ENCODE measurements around the gene ATPAF1. TPM values are rescaled to one million over a fixed set of nuclear protein-coding genes. Genes with fewer than 3 reads are reported as not detected.

ATPAF1 gene
- total and polyA plus RNA-seq, 9 of the 15 experiments (the other 6 are each of a cell fraction or from before 2014, with no cell fraction given): 6.3 to 56.2 (median 27.4) TPM

DNA sequence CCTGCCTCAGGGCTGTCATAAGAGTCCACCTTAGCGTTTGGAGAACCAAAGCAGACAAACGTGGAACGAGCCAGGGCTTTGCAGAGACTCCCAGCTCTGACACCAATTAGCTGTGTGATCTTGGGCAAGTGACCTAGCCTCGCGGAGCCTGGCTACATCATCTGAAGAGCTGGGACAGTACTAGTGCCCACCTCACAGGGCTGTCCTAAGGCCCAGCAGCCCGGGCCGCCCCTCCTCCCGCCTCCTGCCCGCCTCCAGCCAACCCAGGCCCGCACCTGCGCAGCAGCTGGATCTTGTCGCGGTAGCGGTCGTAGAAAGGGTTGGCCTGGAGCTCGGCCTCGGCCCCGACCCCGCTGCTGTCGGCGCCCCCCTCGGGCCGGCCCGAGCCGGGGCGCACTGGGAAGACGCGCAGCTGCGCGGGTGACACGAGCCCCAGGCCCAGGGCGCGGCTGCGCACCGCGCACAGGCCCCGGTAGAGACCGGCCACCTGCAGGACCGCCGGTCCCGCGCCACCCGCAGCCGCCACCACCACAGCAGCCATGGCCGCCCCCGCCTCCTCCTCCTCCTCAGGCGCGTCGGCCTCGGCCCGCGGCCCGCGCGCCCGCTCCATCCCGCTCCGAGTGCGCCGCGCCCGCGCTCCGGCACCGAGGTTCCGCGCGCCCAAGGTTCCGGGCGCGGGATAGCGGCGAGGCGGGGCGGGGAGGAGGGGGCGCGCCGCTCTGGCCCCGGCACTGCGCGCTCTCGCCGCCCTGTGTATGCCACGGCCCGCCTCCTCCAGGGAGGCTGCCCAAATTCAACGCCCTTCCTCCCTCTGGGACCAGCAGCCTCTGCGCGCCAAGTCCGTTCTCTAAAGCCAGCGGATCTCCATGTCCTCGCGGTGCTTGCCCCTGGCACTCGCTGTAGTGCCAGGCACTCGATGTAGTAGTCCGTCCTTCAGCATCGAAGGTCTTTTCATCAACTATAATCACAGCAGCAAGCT lies at the start of gene ATPAF1 (continued):
- TF ChIP-seq ZBTB11 (CRISPR knock-in tag; IDR thresholded peaks at IDR 0.05) (peak; percentile 92 to 99 (median 97); a peak in 5 of 6 replicates), MYC (IDR thresholded peaks at IDR 0.05; ENCODE audit: low read depth, low read length) (peak; percentile 67), MYC (CRISPR knock-in tag; IDR thresholded peaks at IDR 0.05; ENCODE audit: borderline replicate concordance, low read depth) (no peak), PHF8 (IDR thresholded peaks at IDR 0.05; ENCODE audit: borderline replicate concordance, low read length) (peak; percentile 89; the same call in 1 of the 2 replicates), GTF3C2 (IDR thresholded peaks at IDR 0.05; ENCODE audit: borderline replicate concordance, extremely low read depth, insufficient read length) (no peak), NR2C1 (IDR thresholded peaks at IDR 0.05) (no peak), NR2C1 (tag; IDR thresholded peaks at IDR 0.05) (no peak), ZBTB1 (CRISPR knock-in tag; IDR thresholded peaks at IDR 0.05; ENCODE audit: borderline replicate concordance, low read depth) (peak; percentile 91), ERF (CRISPR knock-in tag; IDR thresholded peaks at IDR 0.05) (peak; percentile 79; the same call in 1 of the 2 replicates), CXXC5 (CRISPR knock-in tag; IDR thresholded peaks at IDR 0.05) (peak; percentile 83), ZNF282 (CRISPR knock-in tag; IDR thresholded peaks at IDR 0.05) (no peak), U2AF2 (optimal IDR thresholded peaks at IDR 0.05; ENCODE audit: low read depth, low read length) (no peak)
- TF ChIP-seq, protein P1, sequence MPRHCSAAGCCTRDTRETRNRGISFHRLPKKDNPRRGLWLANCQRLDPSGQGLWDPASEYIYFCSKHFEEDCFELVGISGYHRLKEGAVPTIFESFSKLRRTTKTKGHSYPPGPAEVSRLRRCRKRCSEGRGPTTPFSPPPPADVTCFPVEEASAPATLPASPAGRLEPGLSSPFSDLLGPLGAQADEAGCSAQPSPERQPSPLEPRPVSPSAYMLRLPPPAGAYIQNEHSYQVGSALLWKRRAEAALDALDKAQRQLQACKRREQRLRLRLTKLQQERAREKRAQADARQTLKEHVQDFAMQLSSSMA (CRISPR knock-in tag; IDR thresholded peaks at IDR 0.05): 0 out of 2 replicates have a peak, but pooled peaks have one; percentile 25

Measured in K562 (cell line).